NCI-H128 (cell line): ENCODE data around the gene TPRN.

ENCODE experiments used
- DNase-seq: peaks from one replicate; lab custom pipeline; 2025; ENCODE audit not compliant: unreplicated experiment; lab: John Stamatoyannopoulos, UW

Gene TPRN

DNA sequence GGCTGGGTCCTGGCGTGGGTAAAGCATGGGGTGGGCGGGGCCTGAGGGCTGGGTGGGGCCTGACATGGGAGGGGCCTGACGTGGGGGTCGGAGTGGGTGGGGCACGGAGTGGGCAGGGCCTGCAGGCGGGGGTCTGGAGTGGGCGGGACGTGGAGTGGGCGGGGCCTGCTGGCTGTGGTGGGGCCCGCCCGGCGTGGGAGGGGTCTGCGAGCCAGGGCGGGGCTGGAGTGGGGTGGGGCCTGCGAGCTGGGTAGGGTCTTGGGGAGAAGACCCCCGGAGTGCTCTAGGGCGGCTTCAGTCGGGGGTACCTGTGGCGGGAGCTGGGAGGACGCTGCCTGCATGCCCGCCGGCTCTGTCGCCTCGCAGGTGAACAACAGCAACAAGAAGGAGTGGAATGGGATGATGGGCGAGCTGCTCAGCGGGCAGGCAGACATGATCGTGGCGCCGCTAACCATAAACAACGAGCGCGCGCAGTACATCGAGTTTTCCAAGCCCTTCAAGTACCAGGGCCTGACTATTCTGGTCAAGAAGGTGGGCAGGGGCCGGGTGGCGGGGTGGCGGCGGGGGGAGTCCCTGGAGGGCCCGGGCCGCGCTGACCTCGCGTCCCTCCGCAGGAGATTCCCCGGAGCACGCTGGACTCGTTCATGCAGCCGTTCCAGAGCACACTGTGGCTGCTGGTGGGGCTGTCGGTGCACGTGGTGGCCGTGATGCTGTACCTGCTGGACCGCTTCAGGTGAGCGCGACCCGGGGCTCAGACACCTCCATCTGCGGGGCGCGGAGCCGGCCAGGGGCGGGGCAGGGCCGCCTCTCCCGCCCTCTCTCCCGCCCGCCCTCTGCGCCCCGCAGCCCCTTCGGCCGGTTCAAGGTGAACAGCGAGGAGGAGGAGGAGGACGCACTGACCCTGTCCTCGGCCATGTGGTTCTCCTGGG lies 38.7 kb downstream of the TPRN start:
- no peak for DNase-seq

GRCh38 chr9:137160716-137161557 lies 39.6 kb downstream of the TPRN start:
- DNase-seq = no peak

DNA sequence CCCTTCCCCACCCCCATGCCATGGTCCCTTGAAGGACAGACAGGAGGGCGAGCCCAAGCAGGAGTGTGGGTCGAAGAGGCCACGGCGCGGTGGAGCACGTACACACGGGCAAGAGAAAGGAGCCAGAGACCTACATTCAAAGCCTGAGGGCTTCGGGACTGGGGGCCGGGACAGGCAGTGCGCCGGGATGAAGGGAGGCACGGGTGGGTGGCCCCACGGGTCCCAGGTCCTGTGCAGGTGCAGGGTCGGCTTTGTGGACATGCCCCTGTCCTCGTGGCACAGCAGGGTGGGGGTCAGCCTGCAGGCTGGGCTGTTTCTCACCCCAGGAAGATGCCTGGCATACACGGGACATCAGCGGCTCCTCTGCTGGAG lies 40.5 kb downstream of the TPRN start:
- DNase-seq = no peak

- no peak for DNase-seq
These were observed 41.2 kb downstream of the TPRN start for GRCh38 chr9:137159105-137160053.

DNA sequence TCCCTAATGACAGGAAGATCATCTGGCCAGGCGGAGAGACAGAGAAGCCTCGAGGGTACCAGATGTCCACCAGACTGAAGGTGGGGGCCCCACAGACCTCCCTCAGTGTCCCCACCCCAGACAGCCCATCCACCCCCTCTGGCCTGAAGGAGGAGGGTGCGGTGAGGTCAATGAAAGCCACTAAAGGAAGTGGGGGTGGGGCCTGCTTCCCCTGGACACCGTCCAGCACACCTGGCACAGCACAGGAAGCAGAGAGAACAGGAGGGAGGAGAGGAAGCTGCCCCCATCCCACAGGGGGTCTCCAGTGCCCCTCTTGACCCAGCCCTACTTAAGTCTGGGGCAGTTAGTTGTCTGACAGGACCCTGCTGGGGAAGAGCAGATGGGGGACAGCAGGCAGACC lies 41.9 kb downstream of the TPRN start:
- no peak for DNase-seq

GRCh38 chr9:137157618-137158415 lies 42.7 kb downstream of the TPRN start:
- DNase-seq = no peak

DNA sequence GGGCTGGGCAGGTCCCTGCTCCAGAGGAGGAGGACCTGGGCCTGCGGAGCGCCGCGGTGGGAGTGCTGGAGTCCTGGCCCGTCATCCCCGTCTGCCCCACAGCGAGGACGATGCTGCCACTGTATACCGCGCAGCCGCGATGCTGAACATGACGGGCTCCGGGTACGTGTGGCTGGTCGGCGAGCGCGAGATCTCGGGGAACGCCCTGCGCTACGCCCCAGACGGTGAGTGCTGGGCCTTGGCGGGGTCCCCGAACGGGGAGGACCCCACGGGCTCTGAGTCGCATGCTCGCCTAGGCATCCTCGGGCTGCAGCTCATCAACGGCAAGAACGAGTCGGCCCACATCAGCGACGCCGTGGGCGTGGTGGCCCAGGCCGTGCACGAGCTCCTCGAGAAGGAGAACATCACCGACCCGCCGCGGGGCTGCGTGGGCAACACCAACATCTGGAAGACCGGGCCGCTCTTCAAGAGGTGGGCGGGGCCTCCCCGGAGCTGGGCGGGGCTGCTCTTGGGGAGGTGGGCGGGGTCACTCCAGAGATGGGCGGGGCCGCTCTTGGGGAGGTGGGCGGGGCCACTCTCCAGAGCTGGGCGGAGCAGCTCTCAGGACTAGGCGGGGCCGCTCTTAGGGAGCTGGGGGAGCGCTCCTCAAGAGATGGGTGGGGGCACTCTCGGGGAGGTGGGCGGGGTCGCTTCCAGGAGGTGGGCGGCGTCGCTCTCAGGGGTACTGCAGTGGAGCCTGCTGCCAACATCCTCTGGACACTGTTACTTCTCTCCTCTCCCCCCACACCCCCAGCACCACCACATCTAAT lies 43.8 kb downstream of the TPRN start:
- DNase-seq = no peak

GRCh38 chr9:137152844-137153405 lies 47.6 kb downstream of the TPRN start:
- no peak for DNase-seq

DNA sequence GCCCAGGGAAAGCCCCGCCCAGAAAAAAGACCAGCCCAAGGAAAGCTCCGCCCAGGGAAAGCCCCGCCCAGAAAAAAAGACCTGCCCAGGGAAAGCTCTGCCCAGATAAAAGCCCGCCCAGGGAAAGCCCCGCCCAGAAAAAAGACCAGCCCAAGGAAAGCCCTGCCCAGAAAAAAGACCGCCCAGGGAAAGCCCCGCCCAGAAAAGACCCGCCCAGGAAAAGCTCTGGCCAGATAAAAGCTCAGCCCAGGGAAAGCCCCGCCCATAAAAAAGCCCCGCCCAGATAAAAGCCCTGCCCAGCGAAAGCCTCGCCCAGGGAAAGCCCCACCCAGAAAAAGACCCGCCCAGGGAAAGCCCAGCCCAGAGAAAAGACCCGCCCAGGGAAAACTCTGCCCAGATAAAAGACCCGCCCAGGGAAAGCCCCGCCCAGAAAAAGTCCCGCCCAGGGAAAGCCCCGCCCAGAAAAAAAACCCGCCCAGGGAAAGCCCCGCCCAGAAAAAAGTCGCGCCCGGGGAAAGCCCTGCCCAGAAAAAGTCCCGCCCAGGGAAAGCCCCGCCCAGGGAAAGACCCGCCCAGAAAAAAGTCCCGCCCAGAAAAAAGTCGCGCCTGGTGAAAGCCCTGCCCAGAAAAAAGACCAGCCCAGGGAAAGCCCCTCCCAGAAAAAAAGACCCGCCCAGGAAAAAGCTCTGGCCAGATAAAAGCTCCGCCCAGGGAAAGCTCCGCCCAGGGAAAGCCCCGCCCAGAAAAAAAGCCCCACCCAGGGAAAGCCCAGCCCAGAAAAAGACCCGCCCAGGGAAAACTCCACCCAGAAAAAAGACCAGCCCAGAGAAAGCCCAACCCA lies 49.7 kb downstream of the TPRN start:
- no peak for DNase-seq

DNA sequence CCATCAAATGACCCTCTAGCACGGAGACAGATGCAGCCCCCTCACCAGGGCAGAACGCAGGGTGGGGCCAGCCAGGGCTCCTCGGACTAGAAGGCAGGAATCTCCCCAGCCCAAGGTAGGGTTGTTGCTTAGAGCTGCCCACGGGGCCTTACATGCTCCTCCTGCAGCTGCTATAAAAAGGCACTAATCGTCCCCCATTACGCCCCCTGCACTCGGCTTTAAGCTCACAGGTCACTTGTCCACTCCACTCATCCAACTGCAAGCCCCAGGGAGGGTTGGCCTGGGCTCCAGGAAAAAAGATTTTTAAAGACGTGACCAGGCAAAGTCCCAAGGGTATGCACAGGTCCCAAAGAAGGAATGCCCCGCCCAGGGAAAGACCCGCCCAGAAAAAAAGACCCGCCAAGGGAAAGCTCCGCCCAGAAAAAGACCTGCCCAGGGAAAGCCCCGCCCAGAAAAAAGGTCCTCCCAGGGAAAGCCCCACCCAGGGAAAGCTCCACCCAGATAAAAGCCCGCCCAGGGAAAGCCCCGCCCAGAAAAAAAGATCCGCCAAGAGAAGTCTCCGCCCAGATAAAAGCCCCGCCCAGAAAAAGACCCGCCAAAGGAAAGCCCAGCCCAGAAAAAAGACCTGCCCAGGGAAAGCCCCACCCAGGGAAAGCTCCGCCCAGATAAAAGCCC lies 50.5 kb downstream of the TPRN start:
- no peak for DNase-seq

- DNase-seq = no peak
These were observed 51.2 kb downstream of the TPRN start for GRCh38 chr9:137149363-137149762.

DNA sequence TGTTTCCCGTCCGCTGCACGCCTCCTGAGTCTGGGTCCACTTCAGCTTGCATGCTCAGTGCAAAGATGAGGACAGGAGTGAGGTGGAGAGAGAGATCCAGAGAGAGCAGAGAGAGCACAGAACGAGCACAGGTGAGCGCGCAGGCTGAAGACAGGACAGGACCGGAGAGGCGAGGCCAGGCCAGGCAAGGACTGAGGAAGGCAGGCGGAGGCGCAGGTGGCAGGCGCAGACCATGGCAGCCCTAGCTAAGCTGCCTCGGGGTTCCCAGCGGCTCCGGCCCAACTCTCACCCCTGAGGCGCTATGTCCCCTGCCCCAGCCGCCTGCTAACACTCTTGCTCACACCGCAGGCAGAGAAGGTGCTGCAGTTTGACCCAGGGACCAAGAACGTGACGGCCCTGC lies 51.9 kb downstream of the TPRN start:
- DNase-seq = no peak

DNA sequence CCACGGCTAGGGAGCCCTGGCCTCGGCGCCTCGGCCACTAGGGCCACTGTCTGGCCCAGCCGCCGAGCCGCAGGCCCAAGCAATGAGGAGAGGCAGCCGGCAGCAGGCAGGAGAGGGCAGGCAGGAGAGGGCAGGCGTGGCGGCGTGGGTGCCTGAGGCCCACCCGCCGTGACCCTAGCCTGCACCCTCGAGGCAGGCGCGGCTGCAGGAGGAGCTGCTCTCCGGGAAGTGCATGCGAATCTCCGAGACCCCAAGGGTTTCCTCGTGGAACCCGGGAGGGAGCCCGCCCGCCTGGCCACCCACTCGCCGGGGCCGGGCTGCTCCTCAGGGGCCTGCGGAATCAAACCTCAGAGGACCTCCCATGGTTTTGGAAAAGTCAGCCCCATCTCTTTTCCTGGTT lies 52.3 kb downstream of the TPRN start:
- no peak for DNase-seq

DNA sequence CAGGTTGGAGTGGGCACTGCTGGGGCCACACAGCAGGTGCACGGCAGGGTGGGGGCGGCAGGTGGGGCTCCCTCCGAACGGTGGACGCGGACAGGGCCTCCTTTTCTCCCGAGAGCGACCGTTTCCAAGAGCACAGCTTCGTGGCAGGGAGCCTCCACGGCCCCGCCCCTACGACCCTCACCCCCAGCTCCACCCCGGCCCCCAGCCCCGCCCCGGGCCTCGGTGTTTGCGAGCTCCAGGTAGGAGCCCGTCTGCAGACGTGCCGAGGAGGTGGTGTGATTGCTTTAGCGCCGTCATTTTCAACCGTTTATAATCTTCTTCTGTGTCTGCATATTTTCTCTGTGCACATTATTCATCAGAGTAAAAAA lies 52.8 kb downstream of the TPRN start:
- no peak for DNase-seq

DNA sequence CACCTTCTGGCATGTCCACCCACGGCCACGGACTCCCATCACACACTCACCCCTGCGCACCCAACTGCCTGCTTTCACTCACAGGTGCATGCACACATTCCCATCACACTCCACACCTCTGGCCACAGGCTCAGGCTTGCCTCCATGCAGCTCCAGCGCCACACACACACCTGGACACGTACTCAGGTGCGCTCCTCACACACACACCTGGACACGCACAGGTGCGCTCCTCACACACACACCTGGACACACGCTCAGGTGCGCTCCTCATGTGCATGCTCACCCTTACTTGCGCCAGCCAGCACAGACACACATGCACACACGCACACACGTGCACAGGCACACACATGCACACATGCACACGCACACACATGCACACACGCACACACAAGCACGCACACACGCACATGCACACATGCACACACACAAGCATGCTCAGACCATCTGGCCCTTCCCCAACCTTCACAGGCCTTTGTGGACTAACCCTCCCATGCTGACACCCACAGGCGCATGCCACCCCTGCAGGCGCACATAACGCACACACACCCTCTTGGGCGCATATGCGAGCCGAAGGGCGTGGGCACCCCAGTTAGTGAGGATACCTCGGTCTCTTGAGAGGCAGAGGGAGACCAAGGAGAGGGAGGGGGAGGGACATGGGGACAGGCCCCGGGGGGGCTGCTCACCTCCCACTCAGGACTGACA lies 53.3 kb downstream of the TPRN start:
- no peak for DNase-seq

DNA sequence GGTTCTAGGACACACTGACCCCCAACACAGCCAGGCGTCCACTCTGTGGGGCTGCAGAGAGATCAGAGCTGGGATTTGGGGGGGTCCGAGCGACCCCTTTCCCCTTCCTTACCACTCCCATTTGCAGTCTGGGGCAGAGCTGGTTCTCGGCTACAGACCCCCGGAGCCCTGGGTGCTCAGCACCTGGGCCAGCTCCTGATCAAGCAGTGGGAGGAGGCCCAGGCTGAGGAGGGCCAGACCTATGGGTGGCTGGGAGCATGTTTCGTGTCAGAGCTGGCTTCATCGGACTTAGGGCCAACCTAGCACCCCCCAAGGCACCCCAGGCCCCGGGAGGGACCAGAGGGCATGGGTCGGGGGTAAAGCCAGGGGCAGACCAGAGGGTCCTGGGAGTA lies 54.0 kb downstream of the TPRN start:
- DNase-seq = no peak
